GM21447 (cell line): ENCODE data around the gene PRDM9.
"Not testable (repeated sequence)": the region's sequence is repeated elsewhere in the genome, so short reads cannot be mapped to it uniquely, and the experiment has no call there.

ENCODE experiments used
- ATAC-seq: cut with Tn5 transposase; IDR thresholded peaks from one replicate; pipeline ENCODE4 v1.9.1; 2021; ENCODE audit not compliant: unreplicated experiment

Gene PRDM9

DNA sequence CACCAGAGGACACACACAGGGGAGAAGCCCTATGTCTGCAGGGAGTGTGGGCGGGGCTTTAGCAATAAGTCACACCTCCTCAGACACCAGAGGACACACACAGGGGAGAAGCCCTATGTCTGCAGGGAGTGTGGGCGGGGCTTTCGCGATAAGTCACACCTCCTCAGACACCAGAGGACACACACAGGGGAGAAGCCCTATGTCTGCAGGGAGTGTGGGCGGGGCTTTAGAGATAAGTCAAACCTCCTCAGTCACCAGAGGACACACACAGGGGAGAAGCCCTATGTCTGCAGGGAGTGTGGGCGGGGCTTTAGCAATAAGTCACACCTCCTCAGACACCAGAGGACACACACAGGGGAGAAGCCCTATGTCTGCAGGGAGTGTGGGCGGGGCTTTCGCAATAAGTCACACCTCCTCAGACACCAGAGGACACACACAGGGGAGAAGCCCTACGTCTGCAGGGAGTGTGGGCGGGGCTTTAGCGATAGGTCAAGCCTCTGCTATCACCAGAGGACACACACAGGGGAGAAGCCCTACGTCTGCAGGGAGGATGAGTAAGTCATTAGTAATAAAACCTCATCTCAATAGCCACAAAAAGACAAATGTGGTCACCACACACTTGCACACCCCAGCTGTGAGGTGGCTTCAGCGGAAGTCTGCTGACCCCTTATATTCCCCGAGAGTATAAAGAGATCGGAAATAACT lies 20.0 kb downstream of the PRDM9 start:
- not testable (repeated sequence) for ATAC-seq

DNA sequence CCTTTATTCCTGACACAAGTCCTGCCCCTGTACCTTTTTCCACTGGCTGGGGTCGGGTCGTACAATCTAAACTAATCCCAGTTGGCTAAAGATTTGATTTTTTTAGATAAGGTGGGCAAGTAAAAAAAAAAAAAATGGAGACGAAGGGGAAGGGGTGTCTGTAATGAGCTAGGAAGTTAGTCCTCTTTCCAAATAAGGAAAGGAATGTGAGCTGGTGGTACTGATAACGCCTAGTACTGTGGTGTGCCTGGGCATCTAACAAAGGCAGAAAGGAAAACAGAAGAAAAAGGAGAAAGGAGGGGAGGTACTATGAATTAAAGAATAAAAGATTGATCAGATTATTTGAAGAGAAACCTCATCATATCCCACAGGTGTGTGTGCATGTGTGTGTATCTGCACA lies 21.3 kb downstream of the PRDM9 start:
- no peak for ATAC-seq

DNA sequence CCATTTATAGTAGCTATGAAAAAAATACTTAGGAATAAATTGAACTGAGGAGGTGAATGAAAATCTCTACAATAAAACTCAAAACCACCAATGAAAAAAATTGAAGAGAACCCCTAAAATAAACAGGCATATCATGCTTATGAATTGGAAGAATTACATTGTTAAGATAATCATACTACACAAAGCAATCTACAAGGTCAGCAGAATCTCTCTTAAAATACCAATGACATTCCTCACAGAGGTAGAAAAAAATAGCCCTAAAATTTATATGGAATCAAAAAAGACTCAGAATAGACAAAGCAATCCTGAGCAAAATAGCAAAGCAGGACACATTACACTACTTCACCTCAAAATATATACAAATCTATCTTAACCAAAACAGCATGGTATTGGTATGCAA lies 23.2 kb downstream of the PRDM9 start:
- ATAC-seq: no peak

DNA sequence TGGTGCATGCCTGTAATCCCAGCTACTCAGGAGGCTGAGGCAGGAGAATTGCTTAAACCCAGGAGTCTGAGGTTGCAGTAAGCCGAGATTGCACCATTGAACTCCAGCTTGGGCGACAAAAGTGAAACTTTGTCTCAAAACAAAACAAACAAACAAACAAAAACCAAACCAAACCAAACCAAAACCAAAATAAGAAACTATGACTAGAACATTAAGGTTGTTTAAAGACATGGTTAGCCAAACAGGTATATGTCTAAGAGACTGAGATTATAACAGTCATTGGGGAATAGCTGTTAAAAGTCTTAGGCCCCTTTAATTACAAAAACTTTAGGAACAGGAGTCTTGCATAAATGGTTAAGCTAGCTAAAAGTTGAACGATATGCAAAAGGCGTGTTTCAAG lies 63.6 kb downstream of the PRDM9 start:
- ATAC-seq: no peak
